ENCODE data around the gene DNAJC6.

DNA sequence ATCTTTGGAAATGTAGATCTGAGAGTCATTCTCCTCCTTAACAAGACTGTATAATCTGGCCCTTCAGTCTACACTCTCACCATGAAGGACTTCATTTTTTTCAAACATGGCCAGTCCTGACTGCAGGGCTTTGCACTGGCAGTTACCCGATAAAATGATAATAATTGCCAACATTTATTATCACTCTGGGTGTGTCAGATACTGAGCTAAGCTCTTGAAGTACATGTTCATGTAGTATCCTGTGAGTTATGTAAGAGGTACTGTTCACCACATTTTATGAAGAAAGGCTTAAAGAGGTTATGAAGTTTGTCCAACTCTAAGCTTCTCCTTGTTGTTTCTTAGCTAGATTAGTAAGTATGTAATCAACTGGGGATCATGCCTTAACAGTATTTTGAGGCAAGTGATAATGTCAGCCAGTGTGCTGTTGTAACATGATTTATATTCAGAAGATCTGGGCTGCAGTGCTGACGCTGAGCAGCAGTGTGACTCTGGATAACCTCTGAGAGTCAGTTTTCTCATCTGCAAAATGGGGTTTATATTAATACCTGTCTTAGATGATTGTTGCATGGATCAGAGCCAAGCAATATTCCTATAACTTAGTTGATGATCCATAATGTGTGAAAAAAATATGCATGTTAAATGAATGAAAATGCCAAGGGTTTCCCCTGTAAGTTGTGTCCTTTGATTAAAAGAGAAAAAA lies 69.1 kb downstream of the DNAJC6 start:
- TF ChIP-seq, protein P1, sequence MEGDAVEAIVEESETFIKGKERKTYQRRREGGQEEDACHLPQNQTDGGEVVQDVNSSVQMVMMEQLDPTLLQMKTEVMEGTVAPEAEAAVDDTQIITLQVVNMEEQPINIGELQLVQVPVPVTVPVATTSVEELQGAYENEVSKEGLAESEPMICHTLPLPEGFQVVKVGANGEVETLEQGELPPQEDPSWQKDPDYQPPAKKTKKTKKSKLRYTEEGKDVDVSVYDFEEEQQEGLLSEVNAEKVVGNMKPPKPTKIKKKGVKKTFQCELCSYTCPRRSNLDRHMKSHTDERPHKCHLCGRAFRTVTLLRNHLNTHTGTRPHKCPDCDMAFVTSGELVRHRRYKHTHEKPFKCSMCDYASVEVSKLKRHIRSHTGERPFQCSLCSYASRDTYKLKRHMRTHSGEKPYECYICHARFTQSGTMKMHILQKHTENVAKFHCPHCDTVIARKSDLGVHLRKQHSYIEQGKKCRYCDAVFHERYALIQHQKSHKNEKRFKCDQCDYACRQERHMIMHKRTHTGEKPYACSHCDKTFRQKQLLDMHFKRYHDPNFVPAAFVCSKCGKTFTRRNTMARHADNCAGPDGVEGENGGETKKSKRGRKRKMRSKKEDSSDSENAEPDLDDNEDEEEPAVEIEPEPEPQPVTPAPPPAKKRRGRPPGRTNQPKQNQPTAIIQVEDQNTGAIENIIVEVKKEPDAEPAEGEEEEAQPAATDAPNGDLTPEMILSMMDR (IDR thresholded peaks at IDR 0.05) = no peak
- TF ChIP-seq MAFK (IDR thresholded peaks at IDR 0.05; ENCODE audit: partially characterized antibody) = no peak
- TF ChIP-seq CBX2 (IDR thresholded peaks at IDR 0.05; ENCODE audit: borderline replicate concordance, low read depth) = no peak
- TF ChIP-seq EHMT2 (IDR thresholded peaks at IDR 0.05; ENCODE audit: low read depth) = no peak
- TF ChIP-seq, protein P2, sequence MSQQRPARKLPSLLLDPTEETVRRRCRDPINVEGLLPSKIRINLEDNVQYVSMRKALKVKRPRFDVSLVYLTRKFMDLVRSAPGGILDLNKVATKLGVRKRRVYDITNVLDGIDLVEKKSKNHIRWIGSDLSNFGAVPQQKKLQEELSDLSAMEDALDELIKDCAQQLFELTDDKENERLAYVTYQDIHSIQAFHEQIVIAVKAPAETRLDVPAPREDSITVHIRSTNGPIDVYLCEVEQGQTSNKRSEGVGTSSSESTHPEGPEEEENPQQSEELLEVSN (IDR thresholded peaks at IDR 0.05; ENCODE audit: borderline replicate concordance, low read depth) = no peak
- TF ChIP-seq ESRRA (IDR thresholded peaks at IDR 0.05; ENCODE audit: borderline replicate concordance, low read length) = no peak
- no peak for TF ChIP-seq POLR2A (IDR thresholded peaks at IDR 0.05; ENCODE audit: low read length)
- no peak for TF ChIP-seq SMC3 (IDR thresholded peaks at IDR 0.05)
- no peak for TF ChIP-seq CEBPB (IDR thresholded peaks at IDR 0.05)
- no peak for TF ChIP-seq EP300 (IDR thresholded peaks at IDR 0.05)

Data from A549 (cell line).